H9 (cell line): ENCODE measurements around the gene TBC1D4. TPM values are rescaled to one million over a fixed set of nuclear protein-coding genes. Genes with fewer than 3 reads are reported as not detected.

ENCODE experiments used
- DNase-seq: peaks from one replicate; pipeline ENCODE4 v3.0.0-alpha.2; 2017
- H2AFZ ChIP-seq: one replicate; pipeline ENCODE4 v1.6.1; 2013; ENCODE audit warnings: mild to moderate bottlenecking, low read length, control low read depth, moderate library complexity
- H2AK5ac ChIP-seq: 2 replicates; pipeline ENCODE4 v1.6.1; 2013; ENCODE audit warnings: low read length, control low read depth, mixed read lengths; ENCODE audit not compliant: insufficient read length
- H2BK120ac ChIP-seq: one replicate; pipeline ENCODE4 v1.6.1; 2013; ENCODE audit warnings: low read depth, mild to moderate bottlenecking, low read length, control low read depth, inconsistent platforms; ENCODE audit not compliant: poor library complexity, severe bottlenecking
- H2BK12ac ChIP-seq: 2 replicates; pipeline ENCODE4 v1.6.1; 2013; ENCODE audit warnings: low read length, control low read depth, mixed read lengths, low read depth; ENCODE audit not compliant: insufficient read length
- H2BK15ac ChIP-seq: 2 replicates; pipeline ENCODE4 v1.6.1; 2013; ENCODE audit warnings: low read depth, low read length, control low read depth
- H2BK20ac ChIP-seq: one replicate; pipeline ENCODE4 v1.6.1; 2013; ENCODE audit warnings: low read depth, mild to moderate bottlenecking, low read length, control low read depth, inconsistent platforms; ENCODE audit not compliant: poor library complexity, severe bottlenecking
- H2BK5ac ChIP-seq: 2 replicates; pipeline ENCODE4 v1.6.1; 2013; ENCODE audit warnings: low read length, control low read depth, mixed read lengths; ENCODE audit not compliant: insufficient read length
- H3K14ac ChIP-seq: 2 replicates; pipeline ENCODE4 v1.6.1; 2013; ENCODE audit warnings: low read length, control low read depth; ENCODE audit not compliant: insufficient read depth
- H3K18ac ChIP-seq: 2 replicates; pipeline ENCODE4 v1.6.1; 2013; ENCODE audit warnings: low read depth, mild to moderate bottlenecking, mixed read lengths, low read length, control low read depth; ENCODE audit not compliant: insufficient read length
- H3K23ac ChIP-seq: 2 replicates; pipeline ENCODE4 v1.6.1; 2013; ENCODE audit warnings: low read length, control low read depth, mixed read lengths, low read depth; ENCODE audit not compliant: insufficient read length
- H3K23me2 ChIP-seq: 2 replicates; pipeline ENCODE4 v1.6.1; 2013; ENCODE audit warnings: low read depth, mild to moderate bottlenecking, mixed read lengths, low read length, control low read depth; ENCODE audit not compliant: insufficient read length, poor library complexity, severe bottlenecking
- H3K27ac ChIP-seq: 2 replicates; pipeline ENCODE4 v1.5.1; 2013; ENCODE audit warnings: low read length, control low read depth, mixed read lengths, low read depth; ENCODE audit not compliant: insufficient read length
- H3K27me3 ChIP-seq: 2 replicates; pipeline ENCODE4 v1.6.1; 2013; ENCODE audit warnings: low read length, control low read depth, inconsistent platforms; ENCODE audit not compliant: insufficient read depth
- H3K4ac ChIP-seq: 2 replicates; pipeline ENCODE4 v1.6.1; 2013; ENCODE audit warnings: low read depth, mild to moderate bottlenecking, control low read depth, inconsistent platforms, low read length, moderate library complexity
- H3K4me1 ChIP-seq: 2 replicates; pipeline ENCODE4 v1.6.1; 2013; ENCODE audit warnings: low read length, control low read depth, inconsistent platforms; ENCODE audit not compliant: insufficient read depth
- H3K4me2 ChIP-seq: 2 replicates; pipeline ENCODE4 v1.6.1; 2013; ENCODE audit warnings: low read length, control low read depth, mixed read lengths; ENCODE audit not compliant: insufficient read length, insufficient read depth
- H3K56ac ChIP-seq: 2 replicates; pipeline ENCODE4 v1.6.1; 2013; ENCODE audit warnings: low read depth, mild to moderate bottlenecking, mixed read lengths, low read length, control low read depth; ENCODE audit not compliant: insufficient read length
- H3K79me1 ChIP-seq: 2 replicates; pipeline ENCODE4 v1.6.1; 2013; ENCODE audit warnings: low read depth, mild to moderate bottlenecking, moderate library complexity, low read length, control low read depth, inconsistent platforms; ENCODE audit not compliant: insufficient read depth, poor library complexity, severe bottlenecking
- H3K79me2 ChIP-seq: 2 replicates; pipeline ENCODE4 v1.6.1; 2013; ENCODE audit warnings: low read length, control low read depth, inconsistent platforms; ENCODE audit not compliant: insufficient read depth
- H3K9ac ChIP-seq: 2 replicates; pipeline ENCODE4 v1.6.1; 2013; ENCODE audit warnings: low read length, control low read depth, mixed read lengths; ENCODE audit not compliant: insufficient read length; ENCODE audit errors: extremely low read depth
- H3K9me3 ChIP-seq: one replicate; pipeline ENCODE4 v1.6.1; 2013; ENCODE audit warnings: low read depth, low read length, inconsistent platforms; ENCODE audit not compliant: control insufficient read depth
- H3T11ph ChIP-seq: one replicate; pipeline ENCODE4 v1.6.1; 2013; ENCODE audit warnings: mild to moderate bottlenecking, low read length, control low read depth, inconsistent platforms
- H4K20me1 ChIP-seq: one replicate; pipeline ENCODE4 v1.6.1; 2013; ENCODE audit not compliant: control insufficient read depth, insufficient read length, insufficient read depth
- H4K5ac ChIP-seq: 2 replicates; pipeline ENCODE4 v1.6.1; 2013; ENCODE audit warnings: low read depth, mild to moderate bottlenecking, mixed read lengths, low read length, control low read depth; ENCODE audit not compliant: insufficient read length
- H4K8ac ChIP-seq: replicated peaks from 2 replicates; pipeline ENCODE4 v1.6.1; 2013; ENCODE audit warnings: low read length, control low read depth, mixed read lengths, low read depth; ENCODE audit not compliant: insufficient read length
- H4K91ac ChIP-seq: 2 replicates; pipeline ENCODE4 v1.6.1; 2013; ENCODE audit warnings: low read depth, mild to moderate bottlenecking, moderate library complexity, mixed read lengths, low read length, control low read depth; ENCODE audit not compliant: insufficient read length
- H3K27ac Mint-ChIP-seq, 3 experiments: 2 replicates in 2 of 3; 3 replicates in 1 of 3; pipeline ENCODE4 v1.8.0; 2020 to 2021; ENCODE audit warnings: mixed read lengths in 3 of 3, mild to moderate bottlenecking in 1 of 3, moderate library complexity in 1 of 3
- H3K27me3 Mint-ChIP-seq: 2 replicates; pipeline ENCODE4 v1.8.0; 2021; ENCODE audit warnings: low read depth, mild to moderate bottlenecking, moderate library complexity, mixed read lengths
- H3K36me3 Mint-ChIP-seq, 3 experiments: 2 replicates in 2 of 3; 3 replicates in 1 of 3; pipeline ENCODE4 v1.8.0; 2020 to 2021; ENCODE audit warnings: low read depth in 3 of 3, mixed read lengths in 3 of 3; ENCODE audit not compliant: insufficient read depth in 1 of 3
- H3K4me1 Mint-ChIP-seq, 2 experiments: 2 replicates each; pipeline ENCODE4 v1.8.0; 2020; ENCODE audit warnings: mixed read lengths in 2 of 2
- H3K4me3 Mint-ChIP-seq, 2 experiments: 2 replicates in 1 of 2; 3 replicates in 1 of 2; pipeline ENCODE4 v1.8.0; 2020 to 2021; ENCODE audit warnings: mild to moderate bottlenecking in 2 of 2, mixed read lengths in 2 of 2, moderate library complexity in 1 of 2
- H3K9me3 Mint-ChIP-seq, 2 experiments: 2 replicates in 1 of 2; 3 replicates in 1 of 2; pipeline ENCODE4 v1.8.0; 2020; ENCODE audit warnings: mild to moderate bottlenecking in 2 of 2, mixed read lengths in 2 of 2, moderate library complexity in 1 of 2
- CTCF ChIP-seq: fragments of 200-600 bp; sonication (generic); conservative IDR thresholded peaks from 3 replicates; pipeline ENCODE4 v1.8.0; 2021; ENCODE audit warnings: antibody characterized with exemption, mild to moderate bottlenecking
- whole genome bisulfite sequencing: extraction: QIAGEN DNeasy Blood & Tissue Kit; methylation state at CpG from one replicate; pipeline ENCODE4 v1.1.7; 2013; ENCODE audit warnings: missing lambda C conversion rate, low lambda C conversion rate, mixed read lengths; ENCODE audit not compliant: insufficient read length; ENCODE audit errors: extremely low coverage; 5-methylcytosine and 5-hydroxymethylcytosine counted together
- total RNA-seq: library from RNA; stranded (reverse); gene quantifications from 2 replicates; pipeline ENCODE4 v1.2.1, GENCODE V29; 2021

TBC1D4 gene
- total RNA-seq, 1 experiment from 2014 or later: 10.5 TPM

- no peak overlapping the region for H2BK5ac ChIP-seq
- H2BK12ac ChIP-seq: no peak overlapping the region
- no peak overlapping the region for H3T11ph ChIP-seq
- H3K36me3 Mint-ChIP-seq: no peaks in the 10 kb centered on the region
- no peak overlapping the region for H2BK120ac ChIP-seq
- H3K79me2 ChIP-seq: 0 out of 2 replicates have a peak, but pooled peaks cover 1% of the 10 kb centered on the region
- no peak overlapping the region for H3K56ac ChIP-seq
- no peak overlapping the region for H3K27ac Mint-ChIP-seq
- H3K14ac ChIP-seq: no peak overlapping the region
- H4K8ac ChIP-seq: no peak overlapping the region
- H3K9me3 Mint-ChIP-seq: no peaks in the 10 kb centered on the region
- no peak overlapping the region for H3K4me3 Mint-ChIP-seq
- no peak for TF ChIP-seq CTCF
- H3K27ac ChIP-seq: no peak overlapping the region
- no peak overlapping the region for H4K5ac ChIP-seq
- no CpG with 5 or more reads among the region's 1 CpG for WGBS
- H3K9ac ChIP-seq: no peak overlapping the region
- no peak for DNase-seq
- H4K91ac ChIP-seq: no peak overlapping the region
- H3K23ac ChIP-seq: no peak overlapping the region
- H3K27me3 ChIP-seq: no peaks in the 10 kb centered on the region
- peaks cover 2% of the 10 kb centered on the region; the same call in 1 of the 2 replicates for H3K4me1 ChIP-seq
- no peak overlapping the region for H2BK20ac ChIP-seq
- H3K23me2 ChIP-seq: no peaks in the 10 kb centered on the region
- peaks cover 2% of the 10 kb centered on the region for H3K79me1 ChIP-seq
- H3K4me1 Mint-ChIP-seq: peaks cover 0 to 10% of the 10 kb centered on the region in 2 experiments; a peak in 2 of 4 replicates
- no peaks in the 10 kb centered on the region for H4K20me1 ChIP-seq
- no peak overlapping the region for H3K4ac ChIP-seq
- no peak overlapping the region for H2AK5ac ChIP-seq
- no peaks in the 10 kb centered on the region for H3K9me3 ChIP-seq
- no peak overlapping the region for H3K4me2 ChIP-seq
- H3K18ac ChIP-seq: no peak overlapping the region
- no peak overlapping the region for H2AFZ ChIP-seq
- H2BK15ac ChIP-seq: no peak overlapping the region
- H3K27me3 Mint-ChIP-seq: no peaks in the 10 kb centered on the region
Measured at GRCh38 chr13:75370774-75371173, 111.2 kb downstream of the TBC1D4 start.
